Measurements from ENCODE around the gene NATD1. TPM values are rescaled to one million over a fixed set of nuclear protein-coding genes. Genes with fewer than 3 reads are reported as not detected.

The NATD1 gene
- total and polyA plus RNA-seq, 2 of the 8 experiments (the other 6 are each of a cell fraction or from before 2014, with no cell fraction given) = 5.4 to 8.4 TPM

DNA sequence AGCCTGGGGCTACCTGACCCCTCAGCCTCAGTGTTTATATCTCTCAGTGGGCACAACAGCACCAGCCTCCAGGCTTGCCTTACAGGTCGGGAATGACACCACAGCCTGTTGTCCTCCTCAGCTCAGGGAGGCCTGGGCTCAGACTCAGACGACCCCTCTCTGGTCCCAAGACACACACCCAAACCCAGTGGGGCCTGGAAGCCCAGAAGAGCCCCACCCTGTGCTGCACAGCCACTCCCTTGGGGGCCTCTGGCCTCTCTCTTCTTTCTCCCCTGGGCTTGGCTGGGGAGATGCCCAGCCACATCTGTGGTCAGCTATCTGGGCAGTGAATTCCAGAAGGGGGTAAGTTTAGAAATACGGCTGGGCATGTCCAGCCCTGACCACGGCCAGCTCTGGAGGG is 2.4 kb downstream of the NATD1 start:
- Histone ChIP-seq H3K27me3 (replicated peaks in 1 of 4; ENCODE audit: control insufficient read depth in 3 of 4, extremely low read depth in 1 of 4, insufficient read depth in 3 of 4, low read length in 3 of 4) (peaks cover 0 to 6% (median 4%) of the 10 kb centered on the region in 4 experiments; a peak in 2 of 7 replicates), H3K56ac (replicated peaks; ENCODE audit: insufficient read length, low read depth, low read length) (no peak overlapping the region), H3K18ac (ENCODE audit: extremely low read depth, low read length) (no peak overlapping the region), H2BK5ac (ENCODE audit: low read depth, low read length) (no peak overlapping the region), H3K9me3 (ENCODE audit: insufficient read depth in 2 of 2, low read depth in 1 of 2, low read length in 1 of 2) (no peaks in the 10 kb centered on the region), H2BK20ac (ENCODE audit: low read length) (no peak overlapping the region), H2AK5ac (ENCODE audit: low read depth, low read length) (no peak overlapping the region), H3K79me1 (ENCODE audit: low read depth, low read length) (peaks cover under 1% of the 10 kb centered on the region; the same call in 1 of the 2 replicates), H3K4ac (replicated peaks; ENCODE audit: insufficient read length, low read depth, low read length) (no peak overlapping the region), H3K9ac (replicated peaks in 1 of 4; ENCODE audit: extremely low read depth in 1 of 4, low read depth in 3 of 4, low read length in 3 of 4) (no peak overlapping the region), H3K23ac (ENCODE audit: insufficient read length) (no peak overlapping the region), H3K27ac (ENCODE audit: low read depth, low read length) (no peak overlapping the region), H2BK15ac (ENCODE audit: low read length) (0 out of 2 replicates have a peak overlapping the region, but pooled peaks have one; percentile 61), H4K20me1 (replicated peaks in 1 of 2; ENCODE audit: control insufficient read depth in 1 of 2, insufficient read depth in 2 of 2, low read length in 2 of 2) (peaks cover 0 to 6% of the 10 kb centered on the region in 2 experiments), H2AFZ (ENCODE audit: low read length) (no peak overlapping the region), H4K91ac (replicated peaks; ENCODE audit: insufficient read length, low read length) (no peak overlapping the region), H2BK120ac (replicated peaks; ENCODE audit: low read depth, low read length) (no peak overlapping the region), H2BK12ac (ENCODE audit: low read depth, low read length) (no peak overlapping the region), H4K8ac (ENCODE audit: extremely low read depth, insufficient read depth, low read length) (no peak overlapping the region), H4K5ac (ENCODE audit: insufficient read length, low read depth, low read length) (no peak overlapping the region), H3K36me3 (ENCODE audit: control insufficient read depth in 2 of 4, insufficient read depth in 4 of 4, low read length in 3 of 4) (no peaks in the 10 kb centered on the region), H3K23me2 (ENCODE audit: low read depth, low read length) (peaks cover 6% of the 10 kb centered on the region; the same call in 1 of the 2 replicates), H3K14ac (ENCODE audit: insufficient read length) (no peak overlapping the region), H3K4me1 (replicated peaks in 1 of 4; ENCODE audit: control insufficient read depth in 3 of 4, insufficient read depth in 4 of 4, low read length in 3 of 4) (peaks cover 0 to 11% (median 4%) of the 10 kb centered on the region in 4 experiments; a peak in 5 of 7 replicates), H3K4me3 (ENCODE audit: extremely low read depth in 1 of 4, insufficient read depth in 2 of 4, low read depth in 3 of 4, low read length in 4 of 4) (no peak overlapping the region), H3K79me2 (ENCODE audit: control insufficient read depth in 1 of 2, insufficient read depth in 2 of 2, low read length in 2 of 2) (no peaks in the 10 kb centered on the region), H3K4me2 (ENCODE audit: insufficient read depth in 1 of 2, low read depth in 2 of 2, low read length in 2 of 2) (no peak overlapping the region)
- TF ChIP-seq NANOG (IDR thresholded peaks at IDR 0.05; ENCODE audit: insufficient read depth, low read depth, low read length, poor library complexity, severe bottlenecking) (no peak), RNF2 (IDR thresholded peaks at IDR 0.05; ENCODE audit: borderline replicate concordance, low read depth, low read length, missing control alignments, poor library complexity, severe bottlenecking) (no peak), CHD2 (IDR thresholded peaks at IDR 0.05; ENCODE audit: low read length) (no peak), TBP (IDR thresholded peaks at IDR 0.05; ENCODE audit: low read depth, low read length) (no peak), PHF8 (conservative IDR thresholded peaks at IDR 0.05; ENCODE audit: low read depth, low read length) (no peak), USF2 (IDR thresholded peaks at IDR 0.05; ENCODE audit: low read length) (no peak), ASH2L (IDR thresholded peaks at IDR 0.05; ENCODE audit: low read length) (no peak), RFX5 (IDR thresholded peaks at IDR 0.05; ENCODE audit: borderline replicate concordance, low read depth, low read length) (no peak), MAFK (IDR thresholded peaks at IDR 0.05; ENCODE audit: low read depth, low read length) (no peak)
- 81% methylated on average over 4 of the region's 4 CpGs; no CpG with 5 or more reads in 1 of the 2 experiments for WGBS, 2 experiments (ENCODE audit: extremely low coverage in 1 of 2, insufficient coverage in 1 of 2, insufficient read length in 1 of 2, insufficient replicate concordance in 2 of 2, low coverage in 1 of 2, low lambda C conversion rate in 2 of 2, missing lambda C conversion rate in 1 of 2)
- ChIA-PET CTCF (ENCODE audit: partially characterized antibody) (interaction anchor here (1.2 to 6.6 kb wide), 5 partner anchors 11 to 146 kb away, joined by 3 to 42 read pairs (median 7); no protein-coding TSS in a partner anchor), POLR2A (ENCODE audit: partially characterized antibody) (interaction anchor here (1.5 kb wide), 1 partner anchor 25 kb away, joined by 6 read pairs; no protein-coding TSS in a partner anchor)
- FAIRE-seq (no peak), DNase-seq (ENCODE audit: low read depth in 1 of 2, low spot score in 2 of 2) (no peak)
